ENCODE data around the gene ABCA4.

ABCA4 gene

GRCh38 chr1:94083681-94084080 is 37.3 kb downstream of the ABCA4 start:
- no peak for DNase-seq (ENCODE audit: low spot score)

GRCh38 chr1:94081566-94082344 is 39.2 kb downstream of the ABCA4 start:
- DNase-seq (ENCODE audit: low spot score) = no peak

- no peak for DNase-seq (ENCODE audit: low spot score)
Measured at GRCh38 chr1:94079989-94080388, 41.0 kb downstream of the ABCA4 start.

GRCh38 chr1:94079080-94079940 is 41.6 kb downstream of the ABCA4 start:
- DNase-seq (ENCODE audit: low spot score) = no peak

GRCh38 chr1:94072840-94073522 is 48.0 kb downstream of the ABCA4 start:
- no peak for DNase-seq (ENCODE audit: low spot score)

- DNase-seq (ENCODE audit: low spot score) = no peak
Measured at GRCh38 chr1:94071976-94072375, 49.0 kb downstream of the ABCA4 start.

- DNase-seq (ENCODE audit: low spot score) = no peak
Measured at GRCh38 chr1:94071391-94071790, 49.6 kb downstream of the ABCA4 start.

- no peak for DNase-seq (ENCODE audit: low spot score)
Measured at GRCh38 chr1:94070865-94071264, 50.1 kb downstream of the ABCA4 start.

- DNase-seq (ENCODE audit: low spot score) = no peak
Measured at GRCh38 chr1:94069919-94070285, 51.0 kb downstream of the ABCA4 start.

GRCh38 chr1:94068999-94069918 is 51.7 kb downstream of the ABCA4 start:
- no peak for DNase-seq (ENCODE audit: low spot score)

GRCh38 chr1:94068096-94068998 is 52.6 kb downstream of the ABCA4 start:
- no peak for DNase-seq (ENCODE audit: low spot score)

GRCh38 chr1:94067196-94067595 is 53.8 kb downstream of the ABCA4 start:
- no peak for DNase-seq (ENCODE audit: low spot score)

GRCh38 chr1:94063379-94063778 is 57.6 kb downstream of the ABCA4 start:
- no peak for DNase-seq (ENCODE audit: low spot score)

GRCh38 chr1:94061513-94062443 is 59.2 kb downstream of the ABCA4 start:
- DNase-seq (ENCODE audit: low spot score) = peak; percentile 30

GRCh38 chr1:94060720-94061119 is 60.2 kb downstream of the ABCA4 start:
- no peak for DNase-seq (ENCODE audit: low spot score)

- no peak for DNase-seq (ENCODE audit: low spot score)
Measured at GRCh38 chr1:94058766-94059165, 62.2 kb downstream of the ABCA4 start.

GRCh38 chr1:94056996-94057395 is 64.0 kb downstream of the ABCA4 start:
- no peak for DNase-seq (ENCODE audit: low spot score)

- no peak for DNase-seq (ENCODE audit: low spot score)
Measured at GRCh38 chr1:94056171-94056570, 64.8 kb downstream of the ABCA4 start.

GRCh38 chr1:94055459-94056122 is 65.4 kb downstream of the ABCA4 start:
- no peak for DNase-seq (ENCODE audit: low spot score)

Measured in hematopoietic multipotent progenitor cell treated with erythropoietin and hydrocortisone succinate and interleukin-3 and kit ligand, for 15 days (in vitro differentiated cells).